ENCODE data around the gene PDLIM5.

The PDLIM5 gene

GRCh38 chr4:94715726-94716125 lies 264.0 kb downstream of the PDLIM5 start:
- Histone ChIP-seq H4K20me1 (ENCODE audit: control insufficient read depth, insufficient read depth, low read depth, low read length) (no peaks in the 10 kb centered on the region), H3K36me3 (ENCODE audit: control insufficient read depth, low read length) (no peaks in the 10 kb centered on the region), H3K27me3 (ENCODE audit: control insufficient read depth, low read length) (no peaks in the 10 kb centered on the region), H3F3A (ENCODE audit: control insufficient read depth, insufficient read depth) (no peaks in the 10 kb centered on the region), H3K4me2 (ENCODE audit: low read length) (no peak overlapping the region), H3K4me1 (ENCODE audit: control insufficient read depth, low read length) (no peaks in the 10 kb centered on the region), H3K27ac (ENCODE audit: low read depth, low read length) (no peak overlapping the region), H3K9me2 (replicated peaks; ENCODE audit: control insufficient read depth, low read length) (no peaks in the 10 kb centered on the region), H3K4me3 (ENCODE audit: low read length) (no peak overlapping the region), H3K9me3 (ENCODE audit: control insufficient read depth, insufficient read depth, low read length) (no peaks in the 10 kb centered on the region), H3K79me2 (ENCODE audit: control insufficient read depth, low read length) (no peaks in the 10 kb centered on the region)
- TF ChIP-seq EZH2phosphoT487 (IDR thresholded peaks at IDR 0.05; ENCODE audit: borderline replicate concordance, low read length) = no peak
- TF ChIP-seq CTCF (IDR thresholded peaks at IDR 0.05; ENCODE audit: low read depth, low read length, poor library complexity, severe bottlenecking) = no peak
